ENCODE data around the gene HAVCR2.
"Not testable (repeated sequence)": the region's sequence is repeated elsewhere in the genome, so short reads cannot be mapped to it uniquely, and the experiment has no call there.

The HAVCR2 gene

DNA sequence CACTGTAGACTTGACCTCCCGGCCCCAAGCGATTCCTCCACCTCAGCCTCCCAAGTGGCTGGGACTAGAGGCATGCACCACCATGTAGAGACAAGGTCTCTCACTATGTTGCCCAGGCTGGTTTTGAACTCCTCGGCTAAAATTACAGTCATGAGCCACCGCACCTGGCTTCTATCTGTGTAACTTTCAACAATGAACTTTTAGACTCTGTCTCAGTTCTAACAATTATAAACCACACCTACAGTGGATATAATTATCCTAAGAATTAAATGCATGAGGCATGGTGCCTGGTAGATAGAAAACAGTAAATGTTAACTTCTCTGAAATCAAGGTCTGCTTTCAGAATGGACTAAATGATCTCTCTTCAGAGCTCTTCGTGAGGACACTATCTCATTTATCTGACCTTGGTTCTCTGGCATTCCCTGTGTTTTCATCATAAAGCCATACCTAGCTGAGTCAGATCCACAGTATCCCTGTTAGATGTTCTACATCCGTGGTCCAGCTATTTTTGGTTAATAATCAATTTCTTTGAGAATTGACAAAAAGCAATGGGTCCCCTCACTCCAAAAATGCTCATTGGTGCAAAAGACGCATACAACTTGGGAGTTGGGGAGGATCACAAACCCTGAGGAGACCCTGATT lies 57.1 kb downstream of the HAVCR2 start:
- in situ Hi-C loops (cut with MboI; ENCODE audit: low sequenced_read_pairs, unreplicated experiment), result no loop called here
- no peak for DNase-seq (ENCODE audit: low spot score)
- TF ChIP-seq, protein P1, sequence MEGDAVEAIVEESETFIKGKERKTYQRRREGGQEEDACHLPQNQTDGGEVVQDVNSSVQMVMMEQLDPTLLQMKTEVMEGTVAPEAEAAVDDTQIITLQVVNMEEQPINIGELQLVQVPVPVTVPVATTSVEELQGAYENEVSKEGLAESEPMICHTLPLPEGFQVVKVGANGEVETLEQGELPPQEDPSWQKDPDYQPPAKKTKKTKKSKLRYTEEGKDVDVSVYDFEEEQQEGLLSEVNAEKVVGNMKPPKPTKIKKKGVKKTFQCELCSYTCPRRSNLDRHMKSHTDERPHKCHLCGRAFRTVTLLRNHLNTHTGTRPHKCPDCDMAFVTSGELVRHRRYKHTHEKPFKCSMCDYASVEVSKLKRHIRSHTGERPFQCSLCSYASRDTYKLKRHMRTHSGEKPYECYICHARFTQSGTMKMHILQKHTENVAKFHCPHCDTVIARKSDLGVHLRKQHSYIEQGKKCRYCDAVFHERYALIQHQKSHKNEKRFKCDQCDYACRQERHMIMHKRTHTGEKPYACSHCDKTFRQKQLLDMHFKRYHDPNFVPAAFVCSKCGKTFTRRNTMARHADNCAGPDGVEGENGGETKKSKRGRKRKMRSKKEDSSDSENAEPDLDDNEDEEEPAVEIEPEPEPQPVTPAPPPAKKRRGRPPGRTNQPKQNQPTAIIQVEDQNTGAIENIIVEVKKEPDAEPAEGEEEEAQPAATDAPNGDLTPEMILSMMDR (IDR thresholded peaks at IDR 0.05; ENCODE audit: borderline replicate concordance, control extremely low read depth, extremely low read depth, insufficient read depth, missing control alignments), result no peak

DNA sequence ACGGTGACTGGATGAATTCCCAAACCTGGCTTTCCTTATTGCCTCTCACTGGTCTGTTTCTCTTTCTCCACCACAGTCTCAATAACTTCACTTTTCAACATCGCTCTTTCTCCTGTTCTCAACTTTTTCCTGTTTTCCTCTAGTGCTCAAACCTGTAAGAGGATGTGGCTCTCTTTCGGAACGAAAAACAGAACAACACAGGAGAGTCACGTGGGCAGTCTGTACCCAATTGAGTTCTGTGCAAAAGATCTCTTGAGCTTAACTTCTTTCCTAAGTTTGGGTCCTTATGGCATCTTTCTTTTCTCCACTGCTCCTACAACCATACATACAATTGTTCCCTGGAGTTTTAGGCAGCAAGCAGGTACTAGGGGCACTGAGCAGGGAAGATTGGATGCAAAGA lies 58.8 kb downstream of the HAVCR2 start:
- in situ Hi-C loops (cut with MboI; ENCODE audit: low sequenced_read_pairs, unreplicated experiment), result no loop called here
- DNase-seq (ENCODE audit: low spot score), result no peak

DNA sequence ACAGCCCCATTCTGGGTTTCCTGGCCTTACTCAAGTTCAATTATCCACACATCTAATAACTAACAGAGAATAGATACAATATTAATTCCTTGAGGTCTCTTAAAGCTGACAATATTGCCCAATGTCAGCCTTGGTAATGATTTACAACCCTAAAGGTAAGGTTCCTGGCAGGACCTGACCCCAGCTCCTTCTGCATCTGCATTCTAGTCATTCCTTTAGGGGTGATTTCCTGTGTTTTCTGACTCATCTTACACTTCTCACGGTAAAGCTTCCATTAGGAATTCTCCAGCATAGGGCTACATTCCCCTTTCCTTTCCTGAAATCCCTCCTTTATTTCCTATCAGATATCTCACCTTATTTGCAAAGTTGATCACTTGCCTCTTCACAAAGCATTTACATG lies 59.2 kb downstream of the HAVCR2 start:
- DNase-seq (ENCODE audit: low spot score), result no peak
- in situ Hi-C loops (cut with MboI; ENCODE audit: low sequenced_read_pairs, unreplicated experiment), result no loop called here
- TF ChIP-seq, protein P1 (IDR thresholded peaks at IDR 0.05; ENCODE audit: borderline replicate concordance, control extremely low read depth, extremely low read depth, insufficient read depth, missing control alignments), result no peak

More for the DNA sequence above, 58.8 kb downstream of the HAVCR2 start:
- TF ChIP-seq, protein P1 (IDR thresholded peaks at IDR 0.05; ENCODE audit: borderline replicate concordance, control extremely low read depth, extremely low read depth, insufficient read depth, missing control alignments), result no peak

DNA sequence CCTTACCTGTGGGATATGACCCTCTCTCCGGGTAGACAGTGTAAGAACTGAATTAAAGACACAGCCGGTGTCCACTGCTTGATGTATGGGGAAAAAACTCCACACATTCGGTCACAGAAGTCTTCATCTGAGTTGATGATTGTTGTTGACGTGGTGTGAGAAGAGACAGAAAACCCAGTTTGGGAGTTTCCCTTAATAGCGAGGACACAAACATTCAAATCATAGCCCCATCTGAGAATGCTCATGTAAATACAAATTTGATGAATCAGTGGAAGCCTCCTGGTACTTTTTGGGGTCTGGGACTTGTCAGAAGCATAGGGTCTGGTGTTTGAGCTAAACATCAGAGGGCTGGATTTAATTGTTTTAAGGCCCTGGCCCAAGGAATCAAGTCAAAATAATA lies 60.9 kb downstream of the HAVCR2 start:
- TF ChIP-seq, protein P1 (IDR thresholded peaks at IDR 0.05; ENCODE audit: borderline replicate concordance, control extremely low read depth, extremely low read depth, insufficient read depth, missing control alignments), result no peak
- in situ Hi-C loops (cut with MboI; ENCODE audit: low sequenced_read_pairs, unreplicated experiment), result no loop called here
- no peak for DNase-seq (ENCODE audit: low spot score)

DNA sequence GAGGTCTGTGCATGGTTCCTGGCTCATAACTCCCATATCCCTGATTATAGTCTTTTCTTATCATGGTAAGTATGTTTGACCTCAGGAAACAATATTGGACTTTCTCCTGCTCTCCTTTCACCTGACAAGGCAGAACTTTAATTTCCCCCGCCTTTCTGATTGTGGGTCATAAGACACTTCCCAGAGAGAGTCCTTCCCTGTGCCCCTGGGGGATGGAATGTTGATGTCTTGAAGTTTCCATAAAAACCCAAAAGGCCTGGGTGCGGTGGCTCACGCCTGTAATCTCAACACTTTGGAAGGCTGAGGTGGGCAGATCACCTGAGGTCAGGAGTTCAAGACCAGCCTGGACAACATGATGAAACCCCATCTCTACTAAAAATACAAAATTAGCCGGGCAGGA lies 61.8 kb downstream of the HAVCR2 start:
- in situ Hi-C loops (cut with MboI; ENCODE audit: low sequenced_read_pairs, unreplicated experiment); DNase-seq (ENCODE audit: low spot score): not testable (repeated sequence)

DNA sequence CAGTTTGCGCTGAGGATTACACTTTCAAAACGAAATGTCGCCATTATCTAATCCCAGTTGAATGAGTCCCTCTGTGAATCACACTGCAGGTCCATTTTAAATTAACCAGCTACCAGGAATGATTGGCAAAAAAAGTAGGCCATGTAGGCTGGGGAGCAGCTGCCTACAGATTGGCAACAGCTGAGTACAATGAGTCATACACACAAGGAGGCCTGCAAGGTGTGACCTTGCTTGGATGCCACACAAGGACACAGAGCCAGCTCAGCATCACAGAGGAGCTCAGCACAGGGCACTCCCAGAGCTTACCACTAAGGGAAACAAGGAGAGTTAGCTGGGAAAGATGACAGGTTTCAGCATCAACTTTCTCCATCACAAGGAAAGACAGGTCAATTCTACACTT lies 62.8 kb downstream of the HAVCR2 start:
- DNase-seq (ENCODE audit: low spot score), result no peak
- TF ChIP-seq, protein P1 (IDR thresholded peaks at IDR 0.05; ENCODE audit: borderline replicate concordance, control extremely low read depth, extremely low read depth, insufficient read depth, missing control alignments), result no peak
- in situ Hi-C loops (cut with MboI; ENCODE audit: low sequenced_read_pairs, unreplicated experiment), result no loop called here

DNA sequence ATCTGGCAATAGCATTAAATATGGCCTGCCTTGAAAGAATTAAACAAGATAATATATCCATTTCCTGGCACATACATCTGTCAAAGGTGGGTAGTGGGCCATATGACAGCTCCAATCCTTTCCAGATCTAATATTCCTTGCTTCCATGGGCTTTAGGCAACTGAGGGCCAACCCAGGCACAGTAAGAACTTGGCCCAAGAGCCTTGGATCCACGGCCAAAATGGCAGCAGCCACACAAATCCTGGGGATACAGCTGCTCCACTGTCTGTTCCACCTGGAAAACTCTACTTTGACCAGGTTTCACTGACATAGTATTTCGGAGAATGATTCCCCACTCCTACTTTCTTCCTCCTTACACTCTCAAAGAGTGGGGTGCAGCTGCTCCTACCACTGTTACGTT lies 63.2 kb downstream of the HAVCR2 start:
- in situ Hi-C loops (cut with MboI; ENCODE audit: low sequenced_read_pairs, unreplicated experiment), result no loop called here
- TF ChIP-seq, protein P1 (IDR thresholded peaks at IDR 0.05; ENCODE audit: borderline replicate concordance, control extremely low read depth, extremely low read depth, insufficient read depth, missing control alignments), result no peak
- DNase-seq (ENCODE audit: low spot score), result no peak

Measured in GM13976 (cell line).